Omental fat pad (tissue), 4 donors: ENCODE results near the gene ATP5F1E. TPM values are rescaled to one million over a fixed set of nuclear protein-coding genes. Genes with fewer than 3 reads are reported as not detected.
"Not testable (repeated sequence)": the region's sequence is repeated elsewhere in the genome, so short reads cannot be mapped to it uniquely, and the experiment has no call there.

ENCODE experiments used
- ATAC-seq: fragments of 150-250 bp; one replicate; pipeline ENCODE4 v1.9.1; 2016; ENCODE audit warnings: mild to moderate bottlenecking, moderate library complexity; ENCODE audit not compliant: low FRiP score
- DNase-seq: peaks from one replicate; pipeline ENCODE4 v3.0.0-alpha.2; 2019; ENCODE audit warnings: low spot score
- CTCF ChIP-seq, 3 donors: fragments of 450-650 bp; IDR thresholded peaks; one replicate each; pipeline ENCODE4 v1.5.1; 2016 to 2017; ENCODE audit warnings: antibody characterized with exemption in 3 of 3, mild to moderate bottlenecking in 3 of 3, moderate library complexity in 2 of 3
- total RNA-seq, 4 donors: library from RNA; depleted of rRNA; stranded (reverse); fragments of >200 nt; gene quantifications; one replicate each; pipeline ENCODE4 v1.1.0, GENCODE V29; 2016

Gene ATP5F1E
- total RNA-seq, 4 donors from 2014 or later = 33.4 to 46.4 (median 37.5) TPM

GRCh38 chr20:59015411-59015810, 16.7 kb downstream of the ATP5F1E start:
- TF ChIP-seq CTCF (IDR thresholded peaks at IDR 0.05) = no peak
- DNase-seq (no peak), ATAC-seq (no peak)

GRCh38 chr20:59014680-59015389, 17.3 kb downstream of the ATP5F1E start:
- DNase-seq (no peak), ATAC-seq (no peak)
- no peak for TF ChIP-seq CTCF (IDR thresholded peaks at IDR 0.05)

- ATAC-seq (no peak), DNase-seq (no peak)
- TF ChIP-seq CTCF (IDR thresholded peaks at IDR 0.05) = no peak
Measured at GRCh38 chr20:59013959-59014608, 18.1 kb downstream of the ATP5F1E start.

GRCh38 chr20:59013031-59013951, 18.8 kb downstream of the ATP5F1E start:
- no peak for DNase-seq

GRCh38 chr20:59011874-59012157, 20.3 kb downstream of the ATP5F1E start:
- ATAC-seq, DNase-seq: not testable (repeated sequence)

More at GRCh38 chr20:59013031-59013951, 18.8 kb downstream of the ATP5F1E start:
- no peak for TF ChIP-seq CTCF (IDR thresholded peaks at IDR 0.05)
- ATAC-seq = no peak

- DNase-seq = no peak
- no peak for TF ChIP-seq CTCF (IDR thresholded peaks at IDR 0.05)
Measured at GRCh38 chr20:59010995-59011873, 20.9 kb downstream of the ATP5F1E start.

More at GRCh38 chr20:59010995-59011873, 20.9 kb downstream of the ATP5F1E start:
- ATAC-seq = no peak
